Gastroesophageal sphincter (tissue), 3 donors: ENCODE data around the gene ACAD10.

Experiments used
- POLR2A ChIP-seq, 2 donors: fragments of 450-650 bp; IDR thresholded peaks; one replicate each; pipeline ENCODE4 v1.6.1; 2017; ENCODE audit warnings: antibody characterized with exemption in 2 of 2, mild to moderate bottlenecking in 2 of 2, moderate library complexity in 1 of 2
- POLR2AphosphoS5 ChIP-seq: sonication (generic); formaldehyde crosslinking; IDR thresholded peaks from one replicate; pipeline ENCODE4 v1.6.1; 2017; ENCODE audit warnings: antibody characterized with exemption
- TF ChIP-seq, protein P1 (sequence below), 4 experiments: fragments of 200-600 bp in 2 of 4; fragments of 450-650 bp in 2 of 4; sonication (generic) in 1 of 4; IDR thresholded peaks; one replicate each; pipeline ENCODE4 v1.5.1; 2017 to 2019; ENCODE audit warnings: antibody characterized with exemption in 4 of 4, mild to moderate bottlenecking in 2 of 4, moderate library complexity in 2 of 4

- TF ChIP-seq, protein P1, sequence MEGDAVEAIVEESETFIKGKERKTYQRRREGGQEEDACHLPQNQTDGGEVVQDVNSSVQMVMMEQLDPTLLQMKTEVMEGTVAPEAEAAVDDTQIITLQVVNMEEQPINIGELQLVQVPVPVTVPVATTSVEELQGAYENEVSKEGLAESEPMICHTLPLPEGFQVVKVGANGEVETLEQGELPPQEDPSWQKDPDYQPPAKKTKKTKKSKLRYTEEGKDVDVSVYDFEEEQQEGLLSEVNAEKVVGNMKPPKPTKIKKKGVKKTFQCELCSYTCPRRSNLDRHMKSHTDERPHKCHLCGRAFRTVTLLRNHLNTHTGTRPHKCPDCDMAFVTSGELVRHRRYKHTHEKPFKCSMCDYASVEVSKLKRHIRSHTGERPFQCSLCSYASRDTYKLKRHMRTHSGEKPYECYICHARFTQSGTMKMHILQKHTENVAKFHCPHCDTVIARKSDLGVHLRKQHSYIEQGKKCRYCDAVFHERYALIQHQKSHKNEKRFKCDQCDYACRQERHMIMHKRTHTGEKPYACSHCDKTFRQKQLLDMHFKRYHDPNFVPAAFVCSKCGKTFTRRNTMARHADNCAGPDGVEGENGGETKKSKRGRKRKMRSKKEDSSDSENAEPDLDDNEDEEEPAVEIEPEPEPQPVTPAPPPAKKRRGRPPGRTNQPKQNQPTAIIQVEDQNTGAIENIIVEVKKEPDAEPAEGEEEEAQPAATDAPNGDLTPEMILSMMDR (IDR thresholded peaks at IDR 0.05), result no peak
- no peak for TF ChIP-seq POLR2A (IDR thresholded peaks at IDR 0.05)
- peak; percentile 50 for TF ChIP-seq POLR2AphosphoS5
These were observed 88.1 kb downstream of the ACAD10 start for GRCh38 chr12:111773801-111774551.
